ENCODE data around the gene TRIP10. TPM values are rescaled to one million over a fixed set of nuclear protein-coding genes. Genes with fewer than 3 reads are reported as not detected.
A peak's percentile ranks its signal among the peaks of the same experiment; 100 is the strongest.
"Not testable (repeated sequence)": the region's sequence is repeated elsewhere in the genome, so short reads cannot be mapped to it uniquely, and the experiment has no call there.

Gene TRIP10
- total RNA-seq, 1 donor from 2014 or later = 2.9 TPM

DNA sequence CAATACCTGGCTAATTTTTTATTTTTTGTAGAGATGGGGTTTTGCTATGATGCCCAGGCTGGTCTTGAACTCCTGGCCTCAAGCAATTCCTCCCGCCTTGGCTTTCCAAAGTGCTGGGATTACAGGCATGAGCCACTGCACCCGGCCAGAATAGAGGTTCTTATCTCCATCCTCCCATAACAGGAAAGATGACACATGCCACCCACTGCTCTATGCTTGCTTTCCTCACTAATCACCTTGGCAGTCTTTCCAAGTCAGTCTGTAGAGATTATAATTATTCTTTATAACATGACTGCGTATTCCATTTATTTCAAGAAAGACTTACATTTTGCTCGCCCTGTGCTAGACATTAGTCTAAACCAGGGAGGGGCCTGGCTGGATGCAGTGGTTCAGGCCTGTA lies 39.7 kb downstream of the TRIP10 start:
- DNase-seq (ENCODE audit: low spot score in 2 of 2) = no peak
- no peak for FAIRE-seq

DNA sequence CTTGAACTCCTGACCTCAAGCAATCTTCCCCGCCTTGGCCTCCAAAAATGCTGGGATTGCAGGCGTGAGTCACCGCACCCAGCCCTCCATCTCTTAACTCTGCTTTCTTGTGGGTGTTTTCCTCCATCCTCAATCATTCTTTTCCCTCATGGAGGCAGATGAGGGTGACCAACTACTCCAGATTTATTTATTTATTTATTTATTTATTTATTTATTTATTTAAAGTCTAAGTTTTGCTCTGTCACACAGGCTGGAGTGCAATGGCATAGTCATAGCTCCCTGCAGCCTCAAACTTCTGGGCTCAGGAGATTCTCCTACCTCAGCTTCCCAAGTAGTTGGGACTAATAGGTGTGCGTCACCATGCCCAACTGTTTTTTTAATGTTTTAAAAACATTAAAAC lies 47.9 kb downstream of the TRIP10 start:
- FAIRE-seq = no peak
- no peak for DNase-seq (ENCODE audit: low spot score in 2 of 2)

DNA sequence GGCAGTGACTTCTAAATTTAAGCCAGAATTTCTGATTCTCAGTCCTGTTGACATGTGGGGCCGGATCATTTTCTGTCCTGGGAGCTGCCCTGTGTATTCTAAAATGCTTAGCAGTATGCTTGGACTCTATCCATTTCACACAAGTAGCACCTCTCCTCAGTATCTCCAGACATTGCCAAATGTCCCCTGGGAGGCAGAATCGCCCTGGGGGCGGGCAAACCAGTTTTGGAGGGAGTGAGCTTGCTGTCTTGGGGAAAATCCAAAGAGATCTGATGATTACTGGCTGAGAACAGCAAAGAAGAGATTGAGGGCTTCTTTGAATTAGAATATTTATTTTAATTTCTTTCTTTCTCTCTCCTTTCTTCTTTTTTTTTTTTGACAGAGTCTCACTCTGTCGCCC lies 49.4 kb downstream of the TRIP10 start:
- FAIRE-seq = no peak
- no peak for DNase-seq (ENCODE audit: low spot score in 2 of 2)

DNA sequence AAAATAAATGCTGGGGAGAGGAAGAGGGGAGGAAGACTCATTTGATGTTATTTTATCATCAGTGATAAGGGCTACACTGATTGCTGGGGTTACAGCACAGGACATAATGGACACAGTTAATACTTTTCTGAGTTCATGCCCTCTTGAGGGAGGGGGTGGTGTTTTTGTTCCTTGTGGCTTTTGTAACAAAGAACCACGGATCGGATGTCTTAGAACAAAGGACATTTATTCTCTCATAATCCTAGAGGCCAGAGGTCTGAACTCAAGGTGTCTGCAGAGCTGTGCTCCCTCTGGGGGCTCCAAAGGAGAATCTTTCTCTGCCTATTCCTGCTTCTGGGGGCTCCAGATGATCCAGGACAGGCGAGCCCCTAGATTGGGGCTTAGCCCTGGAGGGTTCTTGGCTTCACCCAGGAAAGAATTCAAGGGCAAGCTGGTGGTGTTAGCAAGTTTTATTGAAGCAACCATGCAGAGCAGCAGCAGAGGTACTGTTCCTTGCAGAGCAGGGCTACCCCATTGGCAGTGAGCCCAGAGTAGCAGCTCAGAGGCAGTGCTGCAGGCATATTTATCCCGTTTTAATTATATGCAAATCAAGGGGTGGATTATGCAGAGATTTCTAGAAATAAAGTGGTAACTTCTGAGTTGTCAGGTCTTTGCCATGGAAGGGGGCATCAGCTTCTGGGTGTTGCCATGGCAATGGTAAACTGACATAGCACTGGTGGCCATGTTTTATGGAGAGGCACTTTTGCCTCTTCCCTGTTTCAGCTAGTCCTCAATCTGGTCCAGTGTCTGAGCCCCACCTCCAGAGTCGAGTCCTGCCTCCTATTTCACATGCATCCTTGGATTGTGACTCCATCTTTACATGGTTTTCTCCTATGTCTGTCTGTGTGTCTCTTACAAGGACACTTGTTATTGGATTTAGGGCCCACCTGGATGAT lies 51.0 kb downstream of the TRIP10 start:
- DNase-seq (ENCODE audit: low spot score in 2 of 2) (no peak), FAIRE-seq (no peak)

DNA sequence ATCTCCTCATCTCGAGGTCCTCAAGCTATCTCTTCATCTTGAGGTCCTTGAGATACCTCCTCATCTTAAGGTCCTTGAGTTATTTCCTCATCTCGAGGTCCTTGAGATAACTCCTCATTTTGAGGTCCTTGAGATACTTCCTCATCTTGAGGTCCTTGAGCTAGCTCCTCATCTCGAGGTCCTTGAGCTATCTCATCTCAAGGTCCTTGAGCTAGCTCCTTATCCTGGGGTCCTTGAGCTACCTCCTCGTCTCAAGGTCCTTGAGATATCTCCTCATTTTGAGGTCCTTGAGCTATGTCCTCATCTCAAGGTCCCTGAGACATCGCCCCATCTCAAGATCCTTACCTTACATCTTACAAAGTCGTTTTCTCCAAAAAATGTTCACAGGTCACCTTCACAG lies 51.8 kb downstream of the TRIP10 start:
- no peak for FAIRE-seq
- no peak for DNase-seq (ENCODE audit: low spot score in 2 of 2)

DNA sequence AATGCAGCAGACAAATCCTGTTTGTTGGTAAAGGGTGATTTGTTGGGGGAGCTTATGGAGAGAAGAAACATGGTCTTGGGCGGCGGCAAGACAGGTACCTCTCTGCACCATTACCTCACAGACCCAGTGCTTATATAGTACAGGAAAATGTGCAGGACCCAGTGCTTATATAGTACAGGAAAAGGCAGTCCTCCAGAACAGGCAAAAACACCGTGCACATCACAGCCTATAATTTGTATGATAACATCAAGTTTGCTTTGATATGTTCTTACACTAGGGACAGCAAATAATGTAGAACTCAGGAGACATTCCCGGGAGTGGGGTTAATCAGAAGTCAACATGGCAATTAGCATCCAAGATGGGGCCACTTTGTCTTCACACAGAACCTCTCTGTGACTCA lies 53.9 kb downstream of the TRIP10 start:
- DNase-seq (ENCODE audit: low spot score in 2 of 2) (no peak), FAIRE-seq (no peak)

DNA sequence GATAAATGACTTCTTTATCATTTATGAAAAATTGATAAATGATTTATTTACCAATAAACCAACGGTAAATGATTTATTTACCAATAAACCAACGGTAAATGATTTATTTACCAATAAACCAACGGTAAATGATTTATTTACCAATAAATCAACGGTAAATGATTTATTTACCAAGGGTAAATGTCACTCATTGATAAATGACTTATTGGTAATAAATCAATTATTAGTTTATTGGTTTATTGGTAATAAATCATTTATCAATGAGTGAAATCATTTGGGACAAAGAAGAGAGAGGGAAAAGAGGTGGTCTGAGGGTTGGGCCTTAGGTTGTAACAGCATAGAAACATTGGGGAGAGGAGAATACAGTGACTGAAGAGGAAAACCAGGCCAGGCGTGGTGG lies 54.5 kb downstream of the TRIP10 start:
- DNase-seq (ENCODE audit: low spot score in 2 of 2) = no peak
- FAIRE-seq = peak; percentile 36

DNA sequence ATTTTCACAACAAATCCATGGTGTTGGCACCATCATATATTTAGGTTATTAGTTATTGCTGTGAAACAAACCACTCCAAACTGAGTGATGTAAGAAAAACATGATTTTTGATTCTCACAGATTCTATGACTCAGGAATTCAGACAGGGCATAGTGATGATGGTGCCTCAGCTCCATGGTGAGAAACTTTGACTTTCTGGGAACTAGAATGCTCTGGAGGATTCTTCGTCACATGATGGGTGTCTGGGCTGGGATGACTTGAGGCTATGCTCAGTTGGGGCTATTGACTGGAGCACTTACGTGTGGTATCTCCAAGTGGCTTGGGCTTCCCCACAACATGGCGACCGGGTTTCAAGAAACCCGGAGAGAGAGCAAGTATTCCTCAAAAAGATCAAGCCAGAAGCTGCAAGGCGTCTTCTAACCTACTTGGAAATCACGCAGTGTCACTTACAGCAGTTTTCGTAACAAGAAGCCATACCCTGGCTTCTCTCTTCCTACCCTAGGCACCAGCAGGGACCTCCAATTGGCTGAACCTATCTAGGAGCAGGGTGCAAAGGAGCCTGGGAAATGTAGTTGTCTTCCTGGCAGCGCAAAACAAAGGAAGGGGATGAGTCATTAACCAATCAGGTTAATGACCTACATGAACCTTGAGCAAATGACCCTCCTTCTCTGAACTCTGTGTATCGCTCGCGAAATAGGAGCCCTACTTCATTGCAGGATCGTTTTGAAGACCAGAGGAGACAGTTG lies 55.4 kb downstream of the TRIP10 start:
- DNase-seq (ENCODE audit: low spot score in 2 of 2) (no peak), FAIRE-seq (no peak)

DNA sequence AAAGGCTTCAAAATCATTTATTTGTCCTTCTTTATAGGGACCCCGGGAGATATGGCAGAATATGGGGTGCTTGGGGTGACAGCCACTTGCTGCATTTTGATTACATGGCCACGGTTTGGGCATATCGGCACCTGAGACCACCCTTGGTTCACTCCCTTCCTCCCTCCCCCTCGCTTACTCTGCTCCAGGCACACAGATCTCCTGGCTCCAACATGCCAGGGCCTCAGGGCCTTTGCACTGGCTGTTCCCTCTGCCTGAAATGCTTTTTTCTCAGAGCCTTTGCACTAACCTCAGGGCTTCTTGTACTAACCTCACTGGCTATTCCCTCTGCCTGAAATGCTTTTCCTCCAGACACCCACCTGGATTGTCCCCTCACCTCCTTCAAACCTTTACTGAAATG lies 56.8 kb downstream of the TRIP10 start:
- FAIRE-seq (no peak), DNase-seq (ENCODE audit: low spot score in 2 of 2) (no peak)

DNA sequence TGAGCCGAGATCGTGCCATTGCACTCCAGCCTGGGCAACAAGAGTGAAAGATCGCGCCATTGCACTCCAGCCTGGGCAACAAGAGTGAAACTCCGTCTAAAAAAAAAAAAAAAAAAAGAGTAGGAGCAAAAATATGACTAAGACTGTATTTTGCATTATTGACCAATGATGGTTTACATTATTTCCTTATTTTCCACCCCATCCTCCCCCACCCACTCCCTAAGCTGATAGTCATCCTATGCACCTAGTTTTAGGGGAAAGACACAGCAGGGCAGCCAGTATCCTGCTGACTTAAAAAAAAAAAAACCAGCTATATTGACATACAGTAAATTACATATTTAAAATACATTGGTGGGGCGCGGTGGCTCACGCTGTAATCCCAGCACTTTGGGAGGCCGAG lies 58.2 kb downstream of the TRIP10 start:
- FAIRE-seq (no peak), DNase-seq (ENCODE audit: low spot score in 2 of 2) (no peak)

DNA sequence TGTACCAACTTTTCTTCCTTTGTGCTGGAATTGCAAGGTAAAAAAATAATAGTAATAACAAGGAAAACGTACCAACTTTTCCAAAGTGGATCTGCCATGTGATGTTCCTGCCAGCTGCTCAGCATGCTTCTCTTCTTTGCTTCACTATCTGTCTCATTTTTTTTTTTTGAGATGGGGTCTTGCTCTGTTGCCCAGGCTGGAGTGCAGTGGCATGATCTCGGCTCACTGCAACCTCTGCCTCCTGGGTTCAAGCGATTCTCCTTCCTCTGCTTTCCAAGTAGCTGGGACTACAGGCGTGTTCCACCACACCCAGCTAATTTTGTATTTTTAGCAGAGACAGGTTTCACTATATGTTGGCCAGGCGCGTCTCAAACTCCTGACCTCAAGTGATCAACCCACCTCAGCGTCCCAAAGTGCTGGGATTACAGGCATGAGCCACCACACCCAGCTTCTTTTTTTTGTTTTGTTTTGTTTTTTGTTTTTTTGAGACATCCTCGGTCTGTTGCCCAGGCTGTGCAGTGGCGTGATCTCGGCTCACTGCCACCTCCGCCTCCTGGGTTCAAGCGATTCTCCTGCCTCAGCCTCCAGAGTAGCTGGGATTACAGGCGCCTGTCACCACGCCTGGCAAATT lies 60.8 kb downstream of the TRIP10 start:
- DNase-seq (ENCODE audit: low spot score in 2 of 2); FAIRE-seq: not testable (repeated sequence)

DNA sequence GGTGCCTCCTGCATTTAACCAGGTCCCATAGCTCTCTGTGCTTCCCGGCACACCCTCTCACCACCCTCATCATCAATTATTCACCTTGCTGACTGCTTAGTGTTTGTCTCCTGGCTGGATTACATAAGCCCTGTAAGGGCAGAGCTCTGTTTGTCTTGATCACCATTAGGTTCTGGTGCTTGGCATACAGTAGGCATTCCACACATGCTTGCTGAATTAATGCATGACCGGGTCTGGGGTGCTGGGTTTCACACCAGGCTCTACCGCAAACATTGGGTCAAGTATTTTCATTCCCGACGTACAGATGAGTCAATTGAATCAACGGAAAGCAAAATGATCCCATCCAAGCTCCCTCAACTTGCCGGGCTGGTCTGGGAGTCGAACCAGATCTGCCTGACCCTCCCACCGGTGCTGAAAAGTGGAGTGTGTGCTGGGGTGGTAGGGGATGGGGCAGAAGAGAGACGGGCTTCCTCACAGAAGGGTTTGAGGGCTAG lies 61.6 kb downstream of the TRIP10 start:
- FAIRE-seq (no peak), DNase-seq (ENCODE audit: low spot score in 2 of 2) (no peak)

Other genes starting within 250 kb of the TRIP10 start
- gene TUBB4A, start 237.4 kb upstream of the TRIP10 start, total RNA-seq = 106 TPM
- gene TNFSF9, start 208.7 kb upstream of the TRIP10 start, total RNA-seq = 2.0 TPM
- gene CD70, start 148.5 kb upstream of the TRIP10 start, total RNA-seq = not detected
- not detected for gene TNFSF14, start 69.5 kb upstream of the TRIP10 start, total RNA-seq
- gene C3, start 19.0 kb upstream of the TRIP10 start, total RNA-seq = 11.4 TPM
- gene GPR108, start 2.1 kb upstream of the TRIP10 start, total RNA-seq = 8.6 TPM
- 0.82 TPM for gene SH2D3A, start 27.8 kb downstream of the TRIP10 start, total RNA-seq
- 0.82 TPM for gene VAV1, start 33.0 kb downstream of the TRIP10 start, total RNA-seq
- not detected for gene ADGRE1, start 147.9 kb downstream of the TRIP10 start, total RNA-seq

Data from frontal cortex (tissue), 4 donors.